ENCODE measurements around the gene TAOK2.

TAOK2 gene

GRCh38 chr16:29963021-29963743 lies 10.5 kb upstream of the TAOK2 start:
- DNase-seq (ENCODE audit: low spot score), result no peak

- DNase-seq (ENCODE audit: low spot score), result no peak
These were observed 5.5 kb upstream of the TAOK2 start for GRCh38 chr16:29968205-29968604.

- DNase-seq (ENCODE audit: low spot score), result no peak
These were observed 2.4 kb upstream of the TAOK2 start for GRCh38 chr16:29971304-29971703.

- DNase-seq (ENCODE audit: low spot score), result no peak
These were observed 1.2 kb upstream of the TAOK2 start for GRCh38 chr16:29972500-29972899.

GRCh38 chr16:29972992-29973383 lies 680 bp upstream of the TAOK2 start:
- no peak for DNase-seq (ENCODE audit: low spot score)

- peak; percentile 19 for DNase-seq (ENCODE audit: low spot score)
These were observed 844 bp downstream of the TAOK2 start for GRCh38 chr16:29974291-29975133.

GRCh38 chr16:29975134-29975538 lies 1.5 kb downstream of the TAOK2 start:
- no peak for DNase-seq (ENCODE audit: low spot score)

GRCh38 chr16:29975811-29976511 lies 2.3 kb downstream of the TAOK2 start:
- no peak for DNase-seq (ENCODE audit: low spot score)

- DNase-seq (ENCODE audit: low spot score), result no peak
These were observed 3.6 kb downstream of the TAOK2 start for GRCh38 chr16:29977063-29977825.

- DNase-seq (ENCODE audit: low spot score), result no peak
These were observed 4.4 kb downstream of the TAOK2 start for GRCh38 chr16:29978081-29978480.

GRCh38 chr16:29978564-29979270 lies 5.0 kb downstream of the TAOK2 start:
- no peak for DNase-seq (ENCODE audit: low spot score)

- DNase-seq (ENCODE audit: low spot score), result no peak
These were observed 9.1 kb downstream of the TAOK2 start for GRCh38 chr16:29982560-29983419.

GRCh38 chr16:29983420-29984136 lies 9.9 kb downstream of the TAOK2 start:
- DNase-seq (ENCODE audit: low spot score), result no peak

- no peak for DNase-seq (ENCODE audit: low spot score)
These were observed 10.6 kb downstream of the TAOK2 start for GRCh38 chr16:29984137-29984763.

GRCh38 chr16:29984764-29985147 lies 11.1 kb downstream of the TAOK2 start:
- DNase-seq (ENCODE audit: low spot score), result no peak

GRCh38 chr16:29985271-29985811 lies 11.7 kb downstream of the TAOK2 start:
- DNase-seq (ENCODE audit: low spot score), result no peak

- no peak for DNase-seq (ENCODE audit: low spot score)
These were observed 12.6 kb downstream of the TAOK2 start for GRCh38 chr16:29986231-29986630.

GRCh38 chr16:29986931-29987330 lies 13.3 kb downstream of the TAOK2 start:
- DNase-seq (ENCODE audit: low spot score), result no peak

Data from CD4-positive, alpha-beta T cell treated with Interleukin-2 at 100 ng/mL for 4 hours (primary cell).